GM21619 (cell line): Measurements from ENCODE around the gene LCE1C.

Source experiments
- ATAC-seq: cut with Tn5 transposase; IDR thresholded peaks from one replicate; pipeline ENCODE4 v1.9.1; 2021; ENCODE audit not compliant: unreplicated experiment

Gene LCE1C

DNA sequence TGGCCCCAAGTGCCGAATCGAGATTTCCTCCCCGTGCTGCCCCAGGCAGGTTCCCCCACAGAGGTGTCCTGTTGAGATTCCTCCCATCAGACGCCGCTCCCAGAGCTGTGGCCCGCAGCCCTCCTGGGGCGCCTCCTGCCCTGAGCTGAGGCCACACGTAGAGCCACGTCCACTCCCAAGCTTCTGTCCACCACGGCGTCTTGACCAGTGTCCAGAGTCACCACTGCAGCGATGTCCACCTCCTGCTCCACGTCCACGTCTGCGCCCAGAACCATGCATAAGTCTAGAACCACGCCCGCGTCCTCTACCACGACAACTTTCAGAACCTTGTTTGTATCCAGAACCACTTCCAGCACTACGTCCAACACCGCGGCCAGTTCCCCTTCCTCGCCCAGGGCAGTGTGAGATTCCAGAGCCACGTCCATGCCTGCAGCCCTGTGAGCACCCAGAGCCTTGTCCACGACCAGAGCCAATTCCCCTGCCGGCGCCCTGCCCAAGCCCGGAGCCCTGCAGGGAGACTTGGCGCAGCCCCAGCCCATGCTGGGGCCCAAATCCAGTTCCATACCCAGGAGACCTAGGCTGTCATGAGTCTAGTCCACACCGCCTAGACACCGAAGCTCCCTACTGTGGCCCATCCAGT, 45.8 kb downstream of the LCE1C start:
- ATAC-seq, result no peak

DNA sequence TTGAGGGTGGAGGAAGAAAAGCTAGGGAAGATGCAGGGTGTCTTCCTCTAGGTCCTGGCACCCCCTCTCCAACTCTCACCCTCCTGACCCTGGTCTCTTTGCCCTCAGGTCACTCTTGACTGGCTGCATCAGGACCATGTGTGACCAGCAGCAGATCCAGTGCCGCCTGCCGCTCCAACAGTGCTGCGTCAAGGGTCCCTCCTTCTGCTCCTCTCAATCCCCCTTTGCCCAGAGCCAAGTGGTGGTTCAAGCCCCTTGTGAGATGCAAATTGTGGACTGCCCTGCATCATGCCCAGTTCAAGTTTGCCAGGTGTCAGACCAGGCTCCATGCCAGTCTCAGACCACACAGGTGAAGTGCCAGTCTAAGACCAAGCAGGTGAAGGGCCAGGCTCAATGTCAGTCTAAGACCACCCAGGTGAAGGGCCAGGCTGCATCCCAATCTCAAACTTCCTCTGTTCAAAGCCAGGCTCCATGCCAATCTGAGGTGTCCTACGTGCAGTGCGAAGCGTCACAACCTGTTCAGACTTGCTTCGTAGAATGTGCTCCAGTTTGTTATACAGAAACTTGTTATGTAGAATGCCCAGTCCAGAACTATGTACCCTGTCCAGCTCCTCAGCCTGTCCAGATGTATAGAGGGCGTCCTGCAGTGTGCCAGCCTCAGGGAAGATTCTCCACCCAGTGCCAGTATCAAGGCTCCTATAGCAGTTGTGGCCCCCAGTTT, 46.8 kb downstream of the LCE1C start:
- no peak for ATAC-seq

GRCh38 chr1:152758636-152759035, 47.8 kb downstream of the LCE1C start:
- ATAC-seq, result no peak

DNA sequence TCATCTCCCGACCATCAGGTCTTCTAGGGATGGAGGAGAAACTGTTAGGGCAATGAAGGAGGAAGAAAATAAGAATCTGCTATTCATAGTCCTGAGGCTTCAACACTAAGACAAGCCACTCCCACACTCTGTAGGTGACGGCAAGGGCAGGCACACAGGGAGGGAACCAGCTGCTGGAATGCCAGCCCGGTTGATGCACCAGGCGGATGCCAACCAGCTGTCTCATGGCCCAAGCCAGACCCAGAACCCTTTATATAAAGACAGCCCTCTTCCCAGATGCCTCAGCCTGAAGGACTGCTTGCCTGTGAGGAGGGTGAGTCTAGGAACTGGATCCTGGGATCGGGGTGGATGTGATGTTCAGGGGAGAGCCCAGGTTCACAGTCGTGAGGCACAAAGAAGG, 48.7 kb downstream of the LCE1C start, which contains the start of gene KPRP:
Gene KPRP, plus strand, starts transcription at position 279 of the 400 bp plus-strand sequence. CDS start 1,564 bp downstream, outside the sequence.
- ATAC-seq, result no peak

DNA sequence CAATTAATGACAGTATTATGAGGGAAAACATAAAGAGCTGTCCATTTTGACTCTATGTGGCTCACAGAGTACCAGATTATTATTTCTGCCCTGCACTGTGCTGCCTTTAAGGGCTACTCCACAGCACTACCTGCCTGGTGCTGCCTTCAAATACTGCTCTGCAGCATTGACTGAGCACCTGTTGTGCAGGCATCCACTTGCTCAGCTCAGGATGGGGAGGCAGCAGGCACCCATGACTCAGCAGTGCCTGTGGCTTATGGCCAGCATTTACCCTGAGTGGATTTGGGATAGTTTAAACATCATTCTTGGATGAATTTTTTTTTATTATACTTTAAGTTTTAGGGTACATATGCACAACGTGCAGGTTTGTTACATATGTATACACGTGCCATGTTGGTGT, 49.6 kb downstream of the LCE1C start:
- ATAC-seq, result no peak
